ENCODE measurements around the gene LCN6. TPM values are rescaled to one million over a fixed set of nuclear protein-coding genes. Genes with fewer than 3 reads are reported as not detected.
"Not testable (repeated sequence)": the region's sequence is repeated elsewhere in the genome, so short reads cannot be mapped to it uniquely, and the experiment has no call there.

Gene LCN6
- total RNA-seq, 6 donors from 2014 or later, result 2.7 to 35.1 (median 5.5) TPM; not detected in 2

- DNase-seq, result peak in 1 of 2 donors; percentile 67
These were observed 9.0 kb upstream of the LCN6 start for GRCh38 chr9:136757328-136757727.

DNA sequence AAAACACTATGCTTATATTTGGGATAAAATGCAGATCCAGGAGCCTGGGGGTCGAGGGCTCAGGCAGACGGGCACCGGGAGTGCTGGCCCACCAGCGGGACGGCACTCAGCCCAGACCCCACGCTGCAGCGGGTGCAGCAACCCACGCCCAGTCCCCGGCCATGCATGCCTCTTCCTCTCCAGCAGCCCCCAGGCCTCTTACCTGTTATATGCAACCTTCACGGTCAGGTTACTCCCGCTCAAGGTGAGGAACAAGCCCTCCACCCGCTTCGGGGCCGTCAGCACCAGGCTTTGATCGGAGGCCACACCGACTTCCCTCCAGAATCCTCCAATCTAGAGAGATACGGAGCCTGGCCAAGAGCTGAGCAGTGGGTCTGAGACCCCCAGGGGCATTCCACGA, 8.5 kb upstream of the LCN6 start:
- 90 to 93% methylated on average over 14 to 18 of the region's 18 CpGs for WGBS, 2 donors
- H3K27me3 ChIP-seq, result no peaks in the 10 kb centered on the region
- DNase-seq (peak in 1 of 2 donors; percentile 61), ATAC-seq (ENCODE audit: low FRiP score in 2 of 2) (no peak)
- TF ChIP-seq POLR2A (IDR thresholded peaks at IDR 0.05), result no peak
- no peak for TF ChIP-seq POLR2AphosphoS5 (IDR thresholded peaks at IDR 0.05)
- TF ChIP-seq CTCF (IDR thresholded peaks at IDR 0.05), result no peak
- no peak for TF ChIP-seq EP300 (IDR thresholded peaks at IDR 0.05)
- H3K9me3 ChIP-seq, result peaks cover 0 to 7% (median 3%) of the 10 kb centered on the region in 4 donors
- no peaks in the 10 kb centered on the region for H3K36me3 ChIP-seq
- no peak overlapping the region for H3K4me3 ChIP-seq
- H3K4me1 ChIP-seq, result peaks cover 0 to 5% (median 0%) of the 10 kb centered on the region in 4 donors
- no peak overlapping the region for H3K27ac ChIP-seq

More at GRCh38 chr9:136757328-136757727, 9.0 kb upstream of the LCN6 start:
- no peak for ATAC-seq (ENCODE audit: low FRiP score in 2 of 2)
- Histone ChIP-seq H3K27me3 (no peaks in the 10 kb centered on the region), H3K4me3 (no peak overlapping the region), H3K27ac (no peak overlapping the region), H3K4me1 (peaks cover 0 to 5% (median 0%) of the 10 kb centered on the region in 4 donors), H3K9me3 (peaks cover 0 to 7% (median 2%) of the 10 kb centered on the region in 4 donors), H3K36me3 (no peaks in the 10 kb centered on the region)
- WGBS, 2 donors, result 89 to 95% methylated on average over 12 to 20 of the region's 20 CpGs
- no peak for TF ChIP-seq POLR2A (IDR thresholded peaks at IDR 0.05)
- TF ChIP-seq EP300 (IDR thresholded peaks at IDR 0.05), result no peak
- no peak for TF ChIP-seq POLR2AphosphoS5 (IDR thresholded peaks at IDR 0.05)
- no peak for TF ChIP-seq CTCF (IDR thresholded peaks at IDR 0.05)

GRCh38 chr9:136756134-136756438, 7.8 kb upstream of the LCN6 start:
- Histone ChIP-seq H3K27me3 (no peaks in the 10 kb centered on the region), H3K36me3 (no peaks in the 10 kb centered on the region), H3K27ac (no peak overlapping the region), H3K4me3 (no peak overlapping the region), H3K9me3 (peaks cover 0 to 9% (median 3%) of the 10 kb centered on the region in 4 donors), H3K4me1 (peaks cover 0 to 5% (median 0%) of the 10 kb centered on the region in 4 donors)
- 81 to 83% methylated on average over 4 of the region's 4 CpGs for WGBS, 2 donors
- TF ChIP-seq EP300 (IDR thresholded peaks at IDR 0.05) (no peak), POLR2A (IDR thresholded peaks at IDR 0.05) (no peak), CTCF (IDR thresholded peaks at IDR 0.05) (no peak), POLR2AphosphoS5 (IDR thresholded peaks at IDR 0.05) (no peak)
- DNase-seq, result no peak
- no peak for ATAC-seq (ENCODE audit: low FRiP score in 2 of 2)

DNA sequence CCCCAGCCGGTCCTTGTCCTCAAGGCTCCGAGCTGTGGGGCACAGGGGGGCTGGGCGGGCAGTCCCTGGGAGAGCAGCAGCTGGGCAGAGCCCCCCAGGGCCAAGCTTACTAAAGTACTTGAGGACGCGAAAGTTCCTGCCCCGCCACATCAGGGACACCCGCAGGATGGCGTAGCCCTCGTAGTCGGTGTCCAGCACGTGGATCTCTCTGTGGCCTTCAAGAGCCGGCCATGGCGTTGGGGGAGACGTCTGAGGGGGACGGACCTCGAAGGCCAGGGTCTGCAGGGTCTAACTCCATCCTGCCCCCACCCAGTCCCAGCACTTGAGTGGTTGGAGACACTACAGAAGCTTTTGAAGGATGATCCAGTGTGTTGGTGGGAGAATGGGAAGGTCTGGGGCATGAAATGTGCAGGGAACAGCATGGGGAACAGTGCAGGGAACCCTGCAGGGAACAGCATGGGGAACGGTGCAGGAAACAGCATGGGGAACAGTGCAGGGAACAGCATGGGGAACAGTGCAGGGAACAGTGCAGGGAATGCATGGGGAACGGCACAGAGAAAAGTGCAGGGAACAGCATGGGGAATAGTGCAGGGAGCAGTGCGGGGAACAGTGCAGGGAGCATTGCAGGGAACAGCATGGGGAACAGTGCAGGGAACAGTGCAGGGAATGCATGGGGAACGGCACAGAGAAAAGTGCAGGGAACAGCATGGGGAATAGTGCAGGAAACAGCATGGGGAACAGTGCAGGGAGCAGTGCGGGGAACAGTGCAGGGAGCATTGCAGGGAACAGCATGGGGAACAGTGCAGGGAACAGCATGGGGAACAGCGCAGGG, 7.2 kb upstream of the LCN6 start:
- H3K9me3 ChIP-seq; H3K27ac ChIP-seq; H3K36me3 ChIP-seq; H3K4me3 ChIP-seq; H3K4me1 ChIP-seq; DNase-seq; H3K27me3 ChIP-seq; ATAC-seq (ENCODE audit: low FRiP score in 2 of 2): not testable (repeated sequence)
- 92 to 93% methylated on average over 12 to 22 of the region's 22 CpGs for WGBS, 2 donors

GRCh38 chr9:136754626-136755301, 6.4 kb upstream of the LCN6 start:
- DNase-seq (peak in 1 of 2 donors; percentile 76), ATAC-seq (ENCODE audit: low FRiP score in 2 of 2) (no peak)
- TF ChIP-seq POLR2A (IDR thresholded peaks at IDR 0.05), result no peak
- no peak for TF ChIP-seq CTCF (IDR thresholded peaks at IDR 0.05)
- TF ChIP-seq POLR2AphosphoS5 (IDR thresholded peaks at IDR 0.05), result no peak
- no peak for TF ChIP-seq EP300 (IDR thresholded peaks at IDR 0.05)
- Histone ChIP-seq H3K4me1 (peaks cover 0 to 5% (median 0%) of the 10 kb centered on the region in 4 donors), H3K9me3 (peaks cover 0 to 9% (median 3%) of the 10 kb centered on the region in 4 donors), H3K27ac (no peak overlapping the region), H3K4me3 (no peak overlapping the region), H3K36me3 (no peaks in the 10 kb centered on the region), H3K27me3 (no peaks in the 10 kb centered on the region)
- 81 to 84% methylated on average over 11 to 24 of the region's 24 CpGs for WGBS, 2 donors

Measured in upper lobe of left lung (tissue), 6 donors.